Measurements from ENCODE around the gene SAMM50.

Gene SAMM50

DNA sequence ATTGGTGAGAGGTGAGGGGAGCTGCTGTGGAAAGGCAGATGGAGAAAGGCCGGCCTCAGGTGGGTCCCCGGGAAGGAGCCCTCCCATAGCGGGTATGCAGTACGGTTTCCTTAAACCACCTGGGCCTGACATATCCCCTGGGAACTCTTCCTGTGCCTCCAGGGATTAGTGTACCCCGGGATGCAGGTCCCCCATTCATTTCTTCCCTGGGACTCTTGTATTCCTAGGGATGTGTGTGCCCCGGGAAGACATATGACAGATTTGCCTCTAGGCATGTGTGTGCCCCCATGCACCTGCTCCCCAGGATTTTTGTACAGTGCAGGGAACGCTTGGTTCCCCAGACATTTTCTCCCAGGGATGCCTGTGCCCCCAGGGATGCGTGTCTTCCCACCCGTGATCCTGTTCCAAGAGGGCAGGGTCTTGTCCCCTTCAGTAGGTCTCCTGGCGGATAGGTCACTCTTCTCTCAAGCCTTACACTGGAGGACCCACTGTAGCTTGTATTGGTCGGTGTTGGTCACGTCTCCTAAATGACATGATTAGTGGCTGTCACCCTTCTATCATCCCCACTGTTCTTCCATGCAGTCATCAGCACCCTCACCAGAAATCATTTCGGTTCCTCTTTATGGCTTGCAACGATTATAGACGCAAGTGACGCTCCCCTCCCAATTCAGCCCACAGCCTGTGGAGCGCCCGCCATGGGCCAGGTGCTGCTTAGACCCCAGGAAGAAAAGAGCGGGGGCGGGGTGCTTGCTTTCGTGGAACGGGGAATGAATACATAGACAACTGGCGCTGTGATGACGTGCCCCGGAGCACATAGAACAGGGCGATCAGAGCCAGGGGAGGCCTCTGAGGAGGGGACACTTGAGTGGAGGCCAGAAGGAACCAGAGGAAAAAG is 70.2 kb downstream of the SAMM50 start:
- no peak for DNase-seq (ENCODE audit: low read depth)
- H3K4me3 ChIP-seq (ENCODE audit: low read length), result no peak overlapping the region
- TF ChIP-seq CTCF (IDR thresholded peaks at IDR 0.05; ENCODE audit: insufficient read depth, low read depth, low read length, missing control alignments), result no peak

DNA sequence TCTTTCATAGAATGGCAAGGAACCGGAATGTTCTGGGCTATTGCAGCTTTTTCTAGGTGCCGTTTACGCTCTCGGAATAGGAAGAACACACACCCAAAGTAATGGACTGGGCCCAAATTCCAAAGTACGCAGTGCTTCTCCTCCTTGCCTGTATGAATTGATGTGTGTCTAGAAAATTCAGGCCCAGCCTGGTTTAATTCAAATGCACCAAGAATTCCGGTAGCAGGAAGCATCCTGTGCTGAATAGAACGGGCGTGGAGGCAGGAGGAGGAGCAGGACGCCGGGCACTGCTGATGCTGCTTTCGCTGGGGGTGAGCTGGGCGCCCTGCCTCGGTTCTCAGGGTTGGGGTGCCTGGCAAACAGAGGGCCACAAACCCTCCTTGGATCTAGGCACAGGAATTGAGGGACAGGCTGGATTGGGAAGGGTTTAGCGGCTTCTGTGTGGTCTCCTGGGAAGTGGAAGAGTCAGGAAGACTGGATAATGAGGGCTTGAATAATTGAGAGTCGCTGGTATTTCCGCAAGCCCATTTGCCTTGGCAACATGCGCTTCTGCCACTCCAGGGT is 70.9 kb downstream of the SAMM50 start:
- no peak for DNase-seq (ENCODE audit: low read depth)
- TF ChIP-seq CTCF (IDR thresholded peaks at IDR 0.05; ENCODE audit: insufficient read depth, low read depth, low read length, missing control alignments), result no peak
- H3K4me3 ChIP-seq (ENCODE audit: low read length), result no peak overlapping the region

DNA sequence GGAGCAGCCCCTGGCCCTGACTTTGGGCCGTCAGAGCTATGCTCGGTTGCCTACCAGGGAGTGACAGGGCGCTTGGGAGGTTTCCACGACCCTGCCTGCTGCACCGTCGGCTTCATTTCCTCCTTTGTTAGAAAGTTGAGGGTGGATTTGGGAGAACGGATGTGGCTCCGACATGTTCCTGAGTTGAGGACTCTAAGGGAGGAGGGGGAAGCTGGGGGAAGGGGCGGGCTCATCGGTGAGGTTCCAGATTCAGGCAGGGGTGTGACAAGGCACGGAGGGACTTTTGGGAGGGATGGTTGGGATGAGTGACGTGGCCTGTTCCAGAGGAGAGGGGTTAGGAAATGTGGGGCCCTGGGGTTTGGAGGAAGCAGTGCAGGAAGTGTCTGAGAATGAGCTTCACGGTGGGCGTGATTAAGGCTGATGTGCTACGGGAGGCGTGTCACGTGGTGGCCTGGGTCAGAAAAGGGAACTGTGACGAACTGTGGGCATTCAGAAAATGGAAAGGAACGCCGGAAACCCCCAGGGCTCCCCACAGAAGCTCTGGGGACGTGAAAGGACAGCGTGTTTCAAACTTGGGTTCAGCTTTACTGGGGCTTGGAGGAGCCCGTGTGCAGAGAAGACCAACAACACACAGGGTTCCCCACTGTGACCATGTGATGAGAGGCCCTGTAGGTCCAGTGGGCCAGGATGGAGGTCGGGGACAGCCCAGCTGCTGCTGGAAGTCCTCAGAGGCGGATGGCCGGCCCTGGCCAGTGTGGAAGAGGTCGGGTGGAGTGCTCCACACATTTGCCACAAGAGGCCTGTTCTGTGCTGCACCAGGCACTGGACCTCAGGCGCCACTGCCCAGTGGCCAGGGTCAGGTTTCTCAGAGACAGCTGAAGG is 71.6 kb downstream of the SAMM50 start:
- no peak overlapping the region for H3K4me3 ChIP-seq (ENCODE audit: low read length)
- no peak for DNase-seq (ENCODE audit: low read depth)
- TF ChIP-seq CTCF (IDR thresholded peaks at IDR 0.05; ENCODE audit: insufficient read depth, low read depth, low read length, missing control alignments), result no peak

DNA sequence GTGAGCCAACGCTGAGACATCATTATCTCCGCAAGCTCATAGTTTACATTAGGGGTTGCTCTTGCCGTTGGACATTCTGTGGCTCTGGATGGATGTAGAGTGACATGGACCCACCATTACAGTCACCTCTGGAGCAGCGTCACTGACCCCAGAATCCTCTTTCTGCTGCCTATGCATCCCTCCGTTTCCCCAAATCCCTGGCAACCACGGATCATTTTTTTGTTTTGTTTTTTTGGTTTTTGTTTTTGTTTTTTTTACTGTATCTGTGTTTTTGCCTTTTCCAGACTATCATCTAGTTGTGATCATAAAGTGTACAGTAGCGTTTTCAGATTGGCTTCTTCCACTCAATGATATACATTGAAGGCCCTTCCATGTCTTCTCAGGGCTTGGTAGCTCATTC is 72.8 kb downstream of the SAMM50 start:
- H3K4me3 ChIP-seq (ENCODE audit: low read length), result no peak overlapping the region
- DNase-seq (ENCODE audit: low read depth), result no peak
- no peak for TF ChIP-seq CTCF (IDR thresholded peaks at IDR 0.05; ENCODE audit: insufficient read depth, low read depth, low read length, missing control alignments)

- no peak overlapping the region for H3K4me3 ChIP-seq (ENCODE audit: low read length)
- DNase-seq (ENCODE audit: low read depth), result no peak
- no peak for TF ChIP-seq CTCF (IDR thresholded peaks at IDR 0.05; ENCODE audit: insufficient read depth, low read depth, low read length, missing control alignments)
Measured at GRCh38 chr22:44029069-44029468, 73.8 kb downstream of the SAMM50 start.

GRCh38 chr22:44030051-44030701 is 74.9 kb downstream of the SAMM50 start:
- H3K4me3 ChIP-seq (ENCODE audit: low read length), result no peak overlapping the region
- TF ChIP-seq CTCF (IDR thresholded peaks at IDR 0.05; ENCODE audit: insufficient read depth, low read depth, low read length, missing control alignments), result no peak
- no peak for DNase-seq (ENCODE audit: low read depth)
